NCI-H1105 (cell line): ENCODE measurements around the gene CDA.

Source experiments
- DNase-seq: peaks from one replicate; lab custom pipeline; 2025; lab: John Stamatoyannopoulos, UW

The CDA gene

GRCh38 chr1:20648946-20649345 is 60.0 kb downstream of the CDA start:
- no peak for DNase-seq

GRCh38 chr1:20652300-20652699 is 63.4 kb downstream of the CDA start:
- DNase-seq, result no peak

- no peak for DNase-seq
Observed at GRCh38 chr1:20654104-20654690, 65.3 kb downstream of the CDA start.

- DNase-seq, result no peak
Observed at GRCh38 chr1:20657024-20657423, 68.1 kb downstream of the CDA start.

- no peak for DNase-seq
Observed at GRCh38 chr1:20658166-20658915, 69.4 kb downstream of the CDA start.

GRCh38 chr1:20660363-20660762 is 71.5 kb downstream of the CDA start:
- no peak for DNase-seq

- DNase-seq, result no peak
Observed at GRCh38 chr1:20660847-20661206, 71.9 kb downstream of the CDA start.

GRCh38 chr1:20661207-20662109 is 72.6 kb downstream of the CDA start, which contains the start of gene DDOST:
Gene DDOST (minus strand): TSS chr1:20661369. CDS start chr1:20661350, 19 bp downstream.
- DNase-seq, result peak; percentile 98

GRCh38 chr1:20662110-20662475 is 73.2 kb downstream of the CDA start:
- no peak for DNase-seq

- DNase-seq, result no peak
Observed at GRCh38 chr1:20663365-20663764, 74.5 kb downstream of the CDA start.

- DNase-seq, result no peak
Observed at GRCh38 chr1:20663969-20664715, 75.2 kb downstream of the CDA start.

- no peak for DNase-seq
Observed at GRCh38 chr1:20665726-20666125, 76.8 kb downstream of the CDA start.

- no peak for DNase-seq
Observed at GRCh38 chr1:20666146-20666545, 77.2 kb downstream of the CDA start.

- DNase-seq, result no peak
Observed at GRCh38 chr1:20666804-20667203, 77.9 kb downstream of the CDA start.
